ENCODE measurements around the gene HCRTR1.

- no peak for TF ChIP-seq CTCF (IDR thresholded peaks at IDR 0.05; ENCODE audit: poor library complexity, severe bottlenecking)
- TF ChIP-seq MXI1 (conservative IDR thresholded peaks at IDR 0.05; ENCODE audit: poor library complexity, severe bottlenecking), result no peak
- TF ChIP-seq SMC3 (conservative IDR thresholded peaks at IDR 0.05; ENCODE audit: poor library complexity), result no peak
- no peak for TF ChIP-seq TAF1 (IDR thresholded peaks at IDR 0.05; ENCODE audit: low read depth)
- TF ChIP-seq EZH2 (IDR thresholded peaks at IDR 0.05; ENCODE audit: borderline replicate concordance, insufficient read depth, low read length, poor library complexity, severe bottlenecking), result no peak
- TF ChIP-seq EP300 (conservative IDR thresholded peaks at IDR 0.05; ENCODE audit: poor library complexity, severe bottlenecking), result no peak
- TF ChIP-seq POLR2AphosphoS5 (IDR thresholded peaks at IDR 0.05), result no peak
- no peak for TF ChIP-seq REST (IDR thresholded peaks at IDR 0.05; ENCODE audit: borderline replicate concordance)
- TF ChIP-seq RAD21 (conservative IDR thresholded peaks at IDR 0.05), result no peak
Observed at GRCh38 chr1:31567956-31568570, 49.4 kb upstream of the HCRTR1 start.
